ENCODE measurements around the gene ACTR10. TPM values are rescaled to one million over a fixed set of nuclear protein-coding genes. Genes with fewer than 3 reads are reported as not detected.

The ACTR10 gene
- total RNA-seq, 1 donor from 2014 or later, result 42.2 TPM

DNA sequence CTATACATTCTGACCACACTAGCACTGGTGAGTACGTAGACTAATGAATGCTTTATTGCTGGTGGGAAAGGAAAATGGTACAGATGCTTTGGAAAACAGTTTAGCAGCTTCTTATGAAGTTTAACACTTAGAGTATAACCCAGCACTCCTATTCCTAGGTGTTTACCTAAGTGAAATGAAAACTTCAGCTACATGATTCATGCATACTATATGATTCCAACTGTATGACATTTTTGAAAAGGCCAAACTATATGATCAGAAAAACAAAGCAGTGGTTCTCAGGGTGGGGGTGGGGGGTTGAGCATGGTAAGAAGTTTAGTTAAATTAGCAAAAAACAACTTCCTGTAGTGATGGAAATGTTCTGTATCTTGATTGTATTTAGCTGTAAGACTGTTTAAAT lies 76.3 kb downstream of the ACTR10 start:
- TF ChIP-seq POLR2AphosphoS5 (IDR thresholded peaks at IDR 0.05; ENCODE audit: insufficient read depth in 1 of 2, low read depth in 1 of 2) (no peak), POLR2A (IDR thresholded peaks at IDR 0.05) (no peak)
- TF ChIP-seq, protein P1, sequence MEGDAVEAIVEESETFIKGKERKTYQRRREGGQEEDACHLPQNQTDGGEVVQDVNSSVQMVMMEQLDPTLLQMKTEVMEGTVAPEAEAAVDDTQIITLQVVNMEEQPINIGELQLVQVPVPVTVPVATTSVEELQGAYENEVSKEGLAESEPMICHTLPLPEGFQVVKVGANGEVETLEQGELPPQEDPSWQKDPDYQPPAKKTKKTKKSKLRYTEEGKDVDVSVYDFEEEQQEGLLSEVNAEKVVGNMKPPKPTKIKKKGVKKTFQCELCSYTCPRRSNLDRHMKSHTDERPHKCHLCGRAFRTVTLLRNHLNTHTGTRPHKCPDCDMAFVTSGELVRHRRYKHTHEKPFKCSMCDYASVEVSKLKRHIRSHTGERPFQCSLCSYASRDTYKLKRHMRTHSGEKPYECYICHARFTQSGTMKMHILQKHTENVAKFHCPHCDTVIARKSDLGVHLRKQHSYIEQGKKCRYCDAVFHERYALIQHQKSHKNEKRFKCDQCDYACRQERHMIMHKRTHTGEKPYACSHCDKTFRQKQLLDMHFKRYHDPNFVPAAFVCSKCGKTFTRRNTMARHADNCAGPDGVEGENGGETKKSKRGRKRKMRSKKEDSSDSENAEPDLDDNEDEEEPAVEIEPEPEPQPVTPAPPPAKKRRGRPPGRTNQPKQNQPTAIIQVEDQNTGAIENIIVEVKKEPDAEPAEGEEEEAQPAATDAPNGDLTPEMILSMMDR (IDR thresholded peaks at IDR 0.05), result no peak
- peaks cover 8 to 41% of the 10 kb centered on the region in 2 donors for H3K36me3 ChIP-seq
- intact Hi-C loops (cut with DNase I), result no loop called here
- no peak for DNase-seq (ENCODE audit: extremely low spot score in 2 of 2)
- H3K27me3 ChIP-seq, result no peaks in the 10 kb centered on the region
- no peak overlapping the region for H3K4me3 ChIP-seq
- no peaks in the 10 kb centered on the region for H3K9me3 ChIP-seq
- H3K4me1 ChIP-seq, result peaks cover 33% of the 10 kb centered on the region
- no peak overlapping the region for H3K27ac ChIP-seq

GRCh38 chr14:58278177-58278576 lies 78.2 kb downstream of the ACTR10 start:
- DNase-seq (ENCODE audit: extremely low spot score in 2 of 2), result no peak
- peaks cover 53% of the 10 kb centered on the region for H3K4me1 ChIP-seq
- H3K4me3 ChIP-seq, result no peak overlapping the region
- TF ChIP-seq POLR2AphosphoS5 (IDR thresholded peaks at IDR 0.05; ENCODE audit: insufficient read depth in 1 of 2, low read depth in 1 of 2) (no peak), POLR2A (IDR thresholded peaks at IDR 0.05) (no peak)
- TF ChIP-seq, protein P1 (IDR thresholded peaks at IDR 0.05), result no peak
- intact Hi-C loops (cut with DNase I), result no loop called here
- H3K9me3 ChIP-seq, result no peaks in the 10 kb centered on the region
- H3K27me3 ChIP-seq, result no peaks in the 10 kb centered on the region
- peaks cover 0 to 21% of the 10 kb centered on the region in 2 donors for H3K36me3 ChIP-seq
- no peak overlapping the region for H3K27ac ChIP-seq

DNA sequence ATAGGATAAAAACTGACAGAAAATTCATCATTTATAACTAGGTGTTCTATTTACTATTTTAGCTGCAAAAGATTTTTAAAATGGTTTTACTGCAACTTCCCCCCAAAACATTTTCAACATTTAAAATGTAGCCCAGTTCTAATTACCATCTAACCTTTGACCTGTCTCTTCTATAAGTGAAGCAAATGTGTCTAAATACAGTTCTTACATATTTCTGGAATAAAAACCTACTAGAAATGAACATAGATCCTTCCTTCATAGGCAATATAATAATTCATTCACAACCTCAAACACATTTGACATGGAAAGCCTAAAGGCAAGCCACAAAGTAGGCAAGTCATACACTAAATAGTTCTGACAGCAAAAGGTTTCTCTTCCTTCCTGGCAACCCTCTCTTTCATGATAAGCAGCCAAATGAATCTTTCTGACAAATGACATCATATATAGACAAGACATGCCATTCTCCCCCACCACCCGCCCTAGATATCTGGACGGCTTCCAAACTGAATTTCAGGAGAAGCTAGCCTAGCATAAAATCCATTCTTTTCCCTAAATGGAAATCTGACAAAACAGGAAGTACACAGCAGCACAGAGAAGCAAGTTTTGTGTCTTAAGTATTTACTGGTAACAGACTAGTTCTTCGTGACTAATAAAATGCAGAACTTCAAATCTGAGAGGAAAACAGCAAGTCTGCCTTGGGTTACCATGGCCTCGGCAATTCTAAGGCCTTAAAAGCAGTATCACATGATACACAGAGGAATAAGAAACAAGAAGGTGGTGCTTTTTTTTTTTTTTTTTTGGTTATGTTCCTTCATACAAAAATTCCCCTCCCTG lies 81.2 kb downstream of the ACTR10 start:
- intact Hi-C loops (cut with DNase I), result no loop called here
- peak in 1 of 2 donors; percentile 79 for TF ChIP-seq POLR2AphosphoS5 (IDR thresholded peaks at IDR 0.05; ENCODE audit: insufficient read depth in 1 of 2, low read depth in 1 of 2)
- TF ChIP-seq, protein P1 (IDR thresholded peaks at IDR 0.05), result no peak
- no peaks in the 10 kb centered on the region for H3K9me3 ChIP-seq
- H3K4me1 ChIP-seq, result peaks cover 50% of the 10 kb centered on the region
- H3K4me3 ChIP-seq, result no peak overlapping the region
- no peaks in the 10 kb centered on the region for H3K27me3 ChIP-seq
- no peak for DNase-seq (ENCODE audit: extremely low spot score in 2 of 2)
- peak overlapping the region; percentile 73 for H3K27ac ChIP-seq
- H3K36me3 ChIP-seq, result peaks cover 0 to 33% of the 10 kb centered on the region in 2 donors

GRCh38 chr14:58281969-58282368 lies 82.0 kb downstream of the ACTR10 start:
- TF ChIP-seq, protein P1 (IDR thresholded peaks at IDR 0.05), result no peak
- TF ChIP-seq POLR2A (IDR thresholded peaks at IDR 0.05), result no peak
- TF ChIP-seq POLR2AphosphoS5 (IDR thresholded peaks at IDR 0.05; ENCODE audit: insufficient read depth in 1 of 2, low read depth in 1 of 2), result no peak
- no peak for DNase-seq (ENCODE audit: extremely low spot score in 2 of 2)
- H3K9me3 ChIP-seq, result no peaks in the 10 kb centered on the region
- intact Hi-C loops (cut with DNase I), result no loop called here
- no peak overlapping the region for H3K4me3 ChIP-seq
- H3K27ac ChIP-seq, result peak overlapping the region; percentile 73
- peaks cover 0 to 40% of the 10 kb centered on the region in 2 donors for H3K36me3 ChIP-seq
- H3K4me1 ChIP-seq, result peaks cover 43% of the 10 kb centered on the region
- no peaks in the 10 kb centered on the region for H3K27me3 ChIP-seq

Measured in vagina (tissue), 2 donors.